ENCODE results near the gene PLCH1.

The PLCH1 gene

DNA sequence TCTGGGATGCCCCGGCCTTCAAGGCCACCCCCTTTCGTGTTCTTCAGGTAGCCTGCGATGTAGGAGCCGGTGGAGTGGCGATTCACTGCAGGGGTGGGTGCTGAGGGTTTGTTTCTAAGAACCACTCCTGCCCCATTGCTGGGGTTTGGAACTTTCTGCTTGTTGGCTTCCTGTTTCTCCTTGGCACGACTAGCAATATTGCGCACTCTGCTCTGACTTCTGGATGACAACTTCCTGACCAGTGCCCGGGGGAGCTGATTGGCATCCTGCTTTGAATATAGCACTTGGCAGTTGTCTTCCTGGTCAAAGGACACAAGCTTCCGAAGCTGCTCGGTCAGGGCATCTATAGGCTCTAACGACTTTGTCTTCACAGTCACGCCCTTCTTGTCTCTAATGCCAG lies 263.8 kb downstream of the PLCH1 start:
- Histone ChIP-seq H3K4me2 (ENCODE audit: low read length) (no peak overlapping the region), H3K27ac (ENCODE audit: low read depth, low read length, poor library complexity, severe bottlenecking) (no peak overlapping the region), H3K4me3 (ENCODE audit: low read depth, low read length, poor library complexity, severe bottlenecking) (no peak overlapping the region), H3K9me2 (ENCODE audit: low read depth, low read length) (no peaks in the 10 kb centered on the region), H3K36me3 (ENCODE audit: insufficient read depth, low read length) (no peaks in the 10 kb centered on the region), H3K27me3 (ENCODE audit: insufficient read depth, low read length) (no peaks in the 10 kb centered on the region; the same call in 1 of the 2 replicates), H2AFZ (ENCODE audit: low read length) (no peak overlapping the region), H3F3A (ENCODE audit: insufficient read depth, low read length) (no peaks in the 10 kb centered on the region), H3K79me2 (ENCODE audit: insufficient read depth, low read length) (no peaks in the 10 kb centered on the region), H3K9ac (ENCODE audit: low read length) (no peak overlapping the region), H3K9me3 (ENCODE audit: low read length) (no peaks in the 10 kb centered on the region), H4K20me1 (ENCODE audit: insufficient read depth, low read length) (no peaks in the 10 kb centered on the region), H3K4me1 (ENCODE audit: insufficient read depth, low read length, severe bottlenecking) (no peaks in the 10 kb centered on the region)
- no peak for TF ChIP-seq EZH2 (IDR thresholded peaks at IDR 0.05; ENCODE audit: borderline replicate concordance, low read length)
- no peak for TF ChIP-seq CTCF (IDR thresholded peaks at IDR 0.05; ENCODE audit: low read length)

GRCh38 chr3:155465664-155466063 lies 279.2 kb downstream of the PLCH1 start:
- Histone ChIP-seq H3K79me2 (ENCODE audit: insufficient read depth, low read length) (no peaks in the 10 kb centered on the region), H3K27me3 (ENCODE audit: insufficient read depth, low read length) (no peaks in the 10 kb centered on the region), H3K4me3 (ENCODE audit: low read depth, low read length, poor library complexity, severe bottlenecking) (no peak overlapping the region), H3K9ac (ENCODE audit: low read length) (no peak overlapping the region), H3K9me2 (ENCODE audit: low read depth, low read length) (no peaks in the 10 kb centered on the region), H3K27ac (ENCODE audit: low read depth, low read length, poor library complexity, severe bottlenecking) (no peak overlapping the region), H4K20me1 (ENCODE audit: insufficient read depth, low read length) (no peaks in the 10 kb centered on the region), H3K36me3 (ENCODE audit: insufficient read depth, low read length) (no peaks in the 10 kb centered on the region), H3K4me2 (ENCODE audit: low read length) (no peak overlapping the region), H3F3A (ENCODE audit: insufficient read depth, low read length) (no peaks in the 10 kb centered on the region), H2AFZ (ENCODE audit: low read length) (no peak overlapping the region), H3K4me1 (ENCODE audit: insufficient read depth, low read length, severe bottlenecking) (no peaks in the 10 kb centered on the region), H3K9me3 (ENCODE audit: low read length) (0 out of 2 replicates have a peak, but pooled peaks cover 4% of the 10 kb centered on the region)
- no peak for TF ChIP-seq CTCF (IDR thresholded peaks at IDR 0.05; ENCODE audit: low read length)
- no peak for TF ChIP-seq EZH2 (IDR thresholded peaks at IDR 0.05; ENCODE audit: borderline replicate concordance, low read length)

DNA sequence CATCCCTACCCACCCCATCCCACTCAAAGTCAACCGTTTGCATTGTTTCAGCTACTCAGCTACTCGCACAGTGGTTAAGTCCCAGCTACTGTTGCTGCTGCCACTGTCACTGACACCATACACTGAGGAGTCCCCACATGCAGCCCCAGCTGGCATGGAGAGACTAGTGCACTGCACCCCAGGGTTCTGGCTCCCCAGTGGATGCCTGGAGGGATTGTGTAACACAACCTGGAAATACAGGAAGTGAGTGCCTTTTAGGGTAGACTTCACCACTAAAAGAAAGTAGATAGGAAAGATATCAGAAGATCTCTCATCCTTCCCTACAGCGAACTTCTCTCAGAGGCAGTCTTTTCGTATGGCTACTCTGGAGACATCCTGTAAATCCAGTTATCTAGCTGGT lies 282.2 kb downstream of the PLCH1 start:
- Histone ChIP-seq H3K4me3 (ENCODE audit: low read depth, low read length, poor library complexity, severe bottlenecking) (no peak overlapping the region), H3K4me2 (ENCODE audit: low read length) (no peak overlapping the region)
- TF ChIP-seq CTCF (IDR thresholded peaks at IDR 0.05; ENCODE audit: low read length) (no peak), EZH2 (IDR thresholded peaks at IDR 0.05; ENCODE audit: borderline replicate concordance, low read length) (no peak)

More for the DNA sequence above, 282.2 kb downstream of the PLCH1 start:
- Histone ChIP-seq H2AFZ (ENCODE audit: low read length) (no peak overlapping the region), H3K9me2 (ENCODE audit: low read depth, low read length) (no peaks in the 10 kb centered on the region), H3K79me2 (ENCODE audit: insufficient read depth, low read length) (no peaks in the 10 kb centered on the region), H3K27ac (ENCODE audit: low read depth, low read length, poor library complexity, severe bottlenecking) (no peak overlapping the region), H3K36me3 (ENCODE audit: insufficient read depth, low read length) (no peaks in the 10 kb centered on the region), H3K4me1 (ENCODE audit: insufficient read depth, low read length, severe bottlenecking) (no peaks in the 10 kb centered on the region), H3K9me3 (ENCODE audit: low read length) (no peaks in the 10 kb centered on the region), H3K27me3 (ENCODE audit: insufficient read depth, low read length) (no peaks in the 10 kb centered on the region), H3K9ac (ENCODE audit: low read length) (no peak overlapping the region), H4K20me1 (ENCODE audit: insufficient read depth, low read length) (no peaks in the 10 kb centered on the region), H3F3A (ENCODE audit: insufficient read depth, low read length) (no peaks in the 10 kb centered on the region)
